Activated T-helper 17 cell treated with anti-CD3 and anti-CD28 coated beads, Interleukin-2, amount 50 U/mL, for 72 hours (primary cell): ENCODE measurements around the gene MAP7. TPM values are rescaled to one million over a fixed set of nuclear protein-coding genes. Genes with fewer than 3 reads are reported as not detected.
"Not testable (repeated sequence)": the region's sequence is repeated elsewhere in the genome, so short reads cannot be mapped to it uniquely, and the experiment has no call there.

Experiments
- ATAC-seq: fragments of 150-1000 bp; cut with Tn5 transposase; replicated peaks from 2 replicates; pipeline ENCODE4 v1.10.0; 2021; ENCODE audit warnings: mild to moderate bottlenecking, moderate library complexity
- H3K27ac Mint-ChIP-seq: one replicate; pipeline ENCODE4 v1.8.0; 2022; ENCODE audit warnings: mixed read lengths
- H3K27me3 Mint-ChIP-seq: one replicate; pipeline ENCODE4 v1.8.0; 2022; ENCODE audit warnings: mixed read lengths
- H3K36me3 Mint-ChIP-seq: one replicate; pipeline ENCODE4 v1.8.0; 2022; ENCODE audit warnings: low read depth, mild to moderate bottlenecking, mixed read lengths
- H3K4me1 Mint-ChIP-seq: one replicate; pipeline ENCODE4 v1.8.0; 2022; ENCODE audit warnings: mixed read lengths
- H3K4me3 Mint-ChIP-seq: one replicate; pipeline ENCODE4 v1.8.0; 2022; ENCODE audit warnings: mild to moderate bottlenecking, mixed read lengths
- H3K9me3 Mint-ChIP-seq: one replicate; pipeline ENCODE4 v1.8.0; 2022; ENCODE audit warnings: mixed read lengths
- total RNA-seq, 2 donors: library from RNA; stranded (reverse); gene quantifications; one replicate each; pipeline ENCODE4 v1.2.3, GENCODE V29; 2022

MAP7 gene
- total RNA-seq, 2 donors from 2014 or later: 0.76 to 1.2 TPM

DNA sequence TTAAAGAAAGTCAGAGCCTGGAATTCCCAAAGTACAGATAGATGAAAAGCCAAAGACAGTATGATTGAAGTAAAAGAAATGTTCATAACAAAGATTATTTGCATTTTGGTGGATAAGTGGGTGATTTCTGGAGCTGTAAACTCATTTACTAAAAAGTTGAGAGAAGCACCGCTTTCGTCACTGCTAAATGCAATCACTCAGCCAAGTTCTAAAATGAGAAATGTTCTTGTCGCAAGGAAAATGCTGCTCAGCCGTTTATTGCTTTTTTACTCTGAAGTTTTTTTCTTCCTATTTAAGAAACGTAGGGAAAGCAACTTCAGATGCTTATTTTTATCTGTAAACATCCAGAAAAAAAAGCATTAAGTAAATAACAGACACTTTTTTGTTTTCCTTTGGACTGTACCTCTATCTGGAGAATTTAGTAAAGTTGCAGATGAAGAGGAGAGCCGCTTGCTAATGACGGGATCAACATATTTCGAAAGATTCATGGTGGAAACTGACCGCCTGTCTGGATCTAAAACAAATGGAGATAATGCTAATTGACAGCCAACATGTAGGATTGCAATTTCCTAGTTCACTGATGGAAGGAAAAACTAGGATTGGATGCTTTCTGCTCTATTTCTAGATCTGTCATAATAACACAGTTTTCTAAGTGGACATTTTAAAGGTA, 166.8 kb downstream of the MAP7 start:
- no peak for ATAC-seq
- no peaks in the 10 kb centered on the region for H3K4me1 Mint-ChIP-seq
- no peaks in the 10 kb centered on the region for H3K36me3 Mint-ChIP-seq
- no peak overlapping the region for H3K27ac Mint-ChIP-seq
- H3K4me3 Mint-ChIP-seq: no peak overlapping the region
- H3K9me3 Mint-ChIP-seq: no peaks in the 10 kb centered on the region
- no peaks in the 10 kb centered on the region for H3K27me3 Mint-ChIP-seq

DNA sequence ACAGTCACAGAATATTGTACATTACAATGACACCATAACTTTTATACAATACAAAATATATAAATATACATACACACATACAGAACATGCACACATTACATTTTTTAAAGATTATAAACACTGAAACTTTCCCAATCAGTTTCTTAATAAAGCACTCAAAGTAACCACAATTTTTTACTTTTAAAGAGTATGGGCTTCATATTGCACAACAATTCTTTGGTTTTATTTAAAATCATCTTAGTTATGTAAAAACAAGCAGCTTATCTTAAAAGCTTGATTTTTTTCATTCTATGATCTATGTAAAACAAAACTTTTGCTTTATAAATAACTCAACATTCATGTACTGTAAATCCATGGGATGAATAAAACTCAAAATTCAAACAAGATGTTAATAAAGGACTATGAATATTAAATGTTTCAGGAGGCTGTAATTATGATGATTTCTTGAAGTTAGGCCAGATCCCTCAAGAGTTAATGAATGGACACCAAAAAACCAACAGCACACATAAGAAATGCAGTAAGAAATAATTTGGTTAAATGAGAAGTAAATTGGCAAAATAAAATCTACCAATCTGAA, 167.5 kb downstream of the MAP7 start:
- Mint-ChIP-seq H3K27me3 (no peaks in the 10 kb centered on the region), H3K9me3 (no peaks in the 10 kb centered on the region), H3K27ac (no peak overlapping the region), H3K36me3 (no peaks in the 10 kb centered on the region), H3K4me3 (no peak overlapping the region), H3K4me1 (no peaks in the 10 kb centered on the region)
- no peak for ATAC-seq

DNA sequence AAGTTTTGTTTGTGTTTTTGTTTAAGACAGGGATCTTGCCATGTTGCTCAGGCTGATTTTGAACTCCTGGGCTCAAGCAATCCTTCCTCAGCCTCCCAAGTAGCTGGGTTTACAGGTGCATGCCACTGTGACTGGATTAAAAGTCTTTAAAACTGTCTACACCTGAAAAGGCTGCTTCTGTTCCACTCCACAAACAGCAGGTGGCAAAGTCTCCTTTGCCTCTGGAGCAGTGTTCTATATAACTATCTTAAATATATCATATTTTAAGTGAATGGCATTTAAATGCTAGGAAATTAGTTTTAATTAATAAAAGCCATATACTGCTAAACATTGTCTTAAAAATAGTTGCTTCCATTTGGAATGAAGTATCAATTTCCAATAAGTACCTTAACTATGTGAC, 171.3 kb downstream of the MAP7 start:
- H3K9me3 Mint-ChIP-seq: no peaks in the 10 kb centered on the region
- H3K4me1 Mint-ChIP-seq: no peaks in the 10 kb centered on the region
- no peak for ATAC-seq
- no peaks in the 10 kb centered on the region for H3K36me3 Mint-ChIP-seq
- H3K27ac Mint-ChIP-seq: no peak overlapping the region
- peaks cover 13% of the 10 kb centered on the region for H3K27me3 Mint-ChIP-seq
- H3K4me3 Mint-ChIP-seq: no peak overlapping the region

DNA sequence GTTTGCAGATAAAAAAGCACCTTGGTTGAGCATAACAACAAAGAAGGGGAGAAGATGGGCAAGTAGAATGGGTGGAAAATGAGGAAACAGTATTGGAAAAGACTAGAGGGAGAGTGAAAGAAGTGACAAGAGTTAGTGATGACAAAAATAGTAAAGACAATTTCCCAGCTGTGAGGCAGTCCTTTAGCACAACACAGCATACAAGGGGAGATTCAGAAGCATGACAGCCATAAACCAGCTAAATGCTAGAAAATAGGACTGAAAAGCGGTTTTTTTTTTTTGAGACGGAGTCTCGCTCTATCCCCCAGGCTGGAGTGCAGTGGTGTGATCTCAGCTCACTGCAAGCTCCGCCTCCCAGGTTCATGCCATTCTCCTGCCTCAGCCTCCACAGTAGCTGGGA, 174.4 kb downstream of the MAP7 start:
- not testable (repeated sequence) for H3K9me3 Mint-ChIP-seq, H3K4me1 Mint-ChIP-seq

DNA sequence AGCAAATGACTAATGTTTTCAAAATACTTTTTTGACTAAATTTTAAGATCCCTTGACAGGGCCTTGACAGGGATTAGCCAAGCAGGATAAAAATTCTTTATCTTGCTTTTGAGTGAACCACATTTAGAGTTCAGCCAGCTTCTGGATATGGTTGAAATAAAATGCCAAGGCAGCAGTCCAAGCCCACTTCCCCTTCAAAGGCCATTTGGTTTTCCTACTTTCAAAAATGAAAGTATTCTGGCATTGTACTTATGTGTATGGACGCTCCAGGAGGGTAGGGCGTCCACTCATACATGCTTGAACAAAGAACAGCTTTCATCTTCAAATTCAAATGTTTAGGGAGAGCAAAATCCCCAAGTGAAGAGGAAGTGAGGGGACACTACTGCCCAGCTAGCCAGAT, 178.3 kb downstream of the MAP7 start:
- no peak for ATAC-seq
- peaks cover 19% of the 10 kb centered on the region for H3K27me3 Mint-ChIP-seq
- H3K36me3 Mint-ChIP-seq: no peaks in the 10 kb centered on the region
- H3K9me3 Mint-ChIP-seq: no peaks in the 10 kb centered on the region
- no peak overlapping the region for H3K27ac Mint-ChIP-seq
- H3K4me1 Mint-ChIP-seq: no peaks in the 10 kb centered on the region
- no peak overlapping the region for H3K4me3 Mint-ChIP-seq

More for the DNA sequence above, 174.4 kb downstream of the MAP7 start:
- H3K36me3 Mint-ChIP-seq, H3K27ac Mint-ChIP-seq, ATAC-seq, H3K4me3 Mint-ChIP-seq: not testable (repeated sequence)
- peaks cover 16% of the 10 kb centered on the region for H3K27me3 Mint-ChIP-seq

DNA sequence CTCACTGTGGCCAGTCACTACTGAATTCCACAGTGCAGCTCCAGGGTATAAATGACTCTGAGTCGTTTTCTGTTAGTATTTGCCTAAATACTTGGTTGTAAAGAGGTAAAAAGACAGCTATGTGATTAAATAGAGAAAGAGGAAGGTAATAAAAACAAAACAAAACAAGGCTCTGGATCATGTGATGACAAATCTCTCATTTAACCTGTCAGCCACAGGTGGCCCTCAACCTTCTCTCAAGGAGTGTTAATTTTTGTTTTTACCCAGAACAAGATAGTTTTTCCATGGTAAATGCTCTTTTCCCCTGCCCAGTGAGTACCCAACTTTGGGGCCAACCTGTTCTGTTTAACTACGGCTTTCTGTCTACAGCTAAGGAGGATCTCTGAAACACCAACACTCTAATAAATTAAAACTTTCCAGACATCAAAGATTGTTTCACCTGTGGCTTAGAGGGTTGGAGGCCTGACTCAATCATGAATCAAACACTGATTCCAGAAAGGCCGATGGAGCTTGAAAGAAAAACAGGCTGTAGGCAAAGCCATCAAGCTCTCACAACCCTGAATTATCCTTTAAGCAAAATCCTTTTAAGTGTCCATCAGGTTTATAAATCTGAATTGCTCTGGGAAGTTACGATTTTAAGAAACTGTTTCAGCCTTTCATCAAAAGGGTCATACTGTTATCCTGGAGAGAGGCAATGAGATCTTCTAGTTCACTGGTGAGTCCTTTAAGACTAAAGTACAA, 179.1 kb downstream of the MAP7 start:
- peaks cover 14% of the 10 kb centered on the region for H3K27me3 Mint-ChIP-seq
- H3K9me3 Mint-ChIP-seq: no peaks in the 10 kb centered on the region
- H3K36me3 Mint-ChIP-seq: no peaks in the 10 kb centered on the region
- H3K27ac Mint-ChIP-seq: no peak overlapping the region
- H3K4me1 Mint-ChIP-seq: no peaks in the 10 kb centered on the region
- no peak overlapping the region for H3K4me3 Mint-ChIP-seq
- no peak for ATAC-seq

DNA sequence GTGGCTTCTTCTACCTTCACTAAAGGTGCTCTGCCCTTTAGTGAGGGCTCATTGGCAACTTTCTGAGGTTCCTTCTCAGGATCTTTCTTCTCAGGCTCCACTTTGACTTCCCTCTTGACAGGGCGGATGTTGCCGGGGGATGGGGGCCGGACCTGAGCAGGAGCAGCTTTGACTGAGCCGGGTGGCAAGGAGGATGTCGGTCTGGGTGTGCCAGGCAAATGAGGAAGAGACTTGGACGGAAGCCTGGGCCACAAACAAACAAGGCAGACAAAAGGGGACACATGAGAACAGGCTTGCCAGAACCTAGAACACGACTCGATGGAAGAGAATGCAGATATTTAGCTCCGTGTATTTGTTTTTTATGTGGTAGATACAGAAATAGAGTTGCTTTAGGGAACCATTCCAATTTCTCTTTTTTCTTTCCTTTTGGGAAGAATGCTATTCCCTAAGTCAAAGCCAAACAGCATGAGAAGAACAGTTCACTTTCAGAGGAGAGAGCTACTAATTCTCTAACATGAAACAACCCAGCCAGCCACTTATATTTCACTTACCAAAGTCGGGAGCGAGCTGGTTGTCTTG, 184.4 kb downstream of the MAP7 start:
- ATAC-seq: peak; percentile 35

DNA sequence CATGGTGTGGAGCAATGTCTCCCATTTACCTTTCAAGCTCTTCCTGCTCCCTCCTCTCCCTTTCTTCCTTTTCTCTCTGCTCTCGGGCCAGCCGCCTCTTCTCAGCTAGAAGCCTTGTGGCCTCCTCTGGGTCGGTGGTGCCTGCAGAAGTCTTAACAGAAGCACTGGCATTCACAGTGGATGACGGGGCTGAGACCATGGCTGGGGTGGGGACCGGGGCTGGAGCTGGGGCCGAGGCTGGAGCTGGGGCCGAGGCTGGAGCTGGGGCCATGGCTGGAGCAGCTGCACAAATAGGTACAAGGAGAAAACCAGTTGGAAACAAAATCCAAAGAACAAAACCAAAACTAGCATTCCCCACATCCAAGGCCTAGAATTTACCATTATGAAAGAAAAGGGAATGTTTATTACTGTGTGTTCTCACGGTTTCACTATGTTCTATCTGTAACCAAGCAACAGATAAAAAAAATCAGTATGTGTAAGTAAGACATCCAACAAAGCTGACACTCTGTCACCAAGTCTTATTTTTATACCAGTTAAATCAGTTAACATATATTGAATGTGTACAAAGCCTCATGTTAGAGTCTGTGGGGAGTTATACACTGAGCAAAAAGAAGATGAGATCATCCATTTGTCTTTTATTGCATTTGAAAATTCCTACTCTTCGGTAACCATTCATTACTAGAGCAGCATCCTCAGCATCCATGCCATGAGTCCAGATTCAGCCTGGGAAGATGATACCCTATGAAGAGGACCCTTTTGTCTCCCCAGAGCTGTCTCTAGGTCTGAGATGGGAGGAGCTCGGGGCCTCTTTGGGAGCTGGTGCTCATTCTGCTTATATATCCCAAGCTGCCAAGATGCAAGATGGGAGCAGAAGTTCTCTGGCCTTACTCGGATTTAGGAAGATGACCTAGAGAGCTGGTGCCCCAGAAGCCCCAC, 187.5 kb downstream of the MAP7 start:
- Mint-ChIP-seq H3K4me3 (no peak overlapping the region), H3K27me3 (no peaks in the 10 kb centered on the region), H3K27ac (no peak overlapping the region), H3K4me1 (no peaks in the 10 kb centered on the region), H3K36me3 (no peaks in the 10 kb centered on the region), H3K9me3 (no peaks in the 10 kb centered on the region)
- no peak for ATAC-seq

More for the DNA sequence above, 184.4 kb downstream of the MAP7 start:
- Mint-ChIP-seq H3K36me3 (no peaks in the 10 kb centered on the region), H3K4me1 (no peaks in the 10 kb centered on the region), H3K27me3 (peaks cover 3% of the 10 kb centered on the region), H3K9me3 (no peaks in the 10 kb centered on the region), H3K4me3 (peak overlapping the region; percentile 29), H3K27ac (no peak overlapping the region)

DNA sequence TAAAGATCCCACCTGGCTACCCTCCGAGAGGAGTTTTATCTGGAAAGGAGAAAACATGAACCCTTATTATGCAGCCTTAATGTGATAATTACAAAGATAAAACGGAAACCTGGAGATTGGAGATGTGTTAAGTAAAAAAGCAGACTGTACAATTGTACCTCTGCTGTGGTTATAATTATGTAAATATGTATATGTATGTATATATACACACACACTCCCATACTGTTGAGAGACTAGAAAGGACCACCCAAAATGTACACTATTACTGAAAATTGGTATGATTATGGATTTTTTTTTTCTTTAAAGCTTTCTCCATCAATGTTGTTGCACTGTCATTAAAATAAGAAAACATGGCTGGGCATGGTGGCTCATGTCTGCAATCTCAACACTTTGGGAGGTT, 188.4 kb downstream of the MAP7 start:
- H3K27me3 Mint-ChIP-seq: no peaks in the 10 kb centered on the region
- no peak for ATAC-seq
- H3K4me1 Mint-ChIP-seq: no peaks in the 10 kb centered on the region
- H3K36me3 Mint-ChIP-seq: no peaks in the 10 kb centered on the region
- H3K27ac Mint-ChIP-seq: no peak overlapping the region
- H3K9me3 Mint-ChIP-seq: no peaks in the 10 kb centered on the region
- H3K4me3 Mint-ChIP-seq: no peak overlapping the region

DNA sequence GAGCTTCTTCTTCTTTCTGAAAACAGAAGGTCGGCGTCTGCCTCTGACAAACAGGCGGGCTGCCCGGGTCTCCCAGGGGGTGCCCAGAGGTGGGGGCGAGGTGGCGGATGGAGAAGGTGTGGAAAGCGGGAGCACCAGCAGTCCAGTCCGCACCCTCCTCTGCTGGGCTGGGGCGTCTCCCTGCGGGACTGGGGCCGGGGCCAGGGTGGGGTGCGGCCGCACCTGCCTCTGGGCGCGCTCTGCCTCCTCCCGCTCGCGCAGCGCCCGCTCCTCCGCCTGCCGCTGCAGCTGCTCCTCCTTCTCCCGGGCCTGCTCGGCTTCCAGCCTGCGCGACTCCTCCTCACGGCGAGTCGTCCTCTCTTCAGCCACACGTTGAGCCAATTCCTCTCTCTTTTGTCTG, 189.4 kb downstream of the MAP7 start:
- no peak overlapping the region for H3K4me3 Mint-ChIP-seq
- ATAC-seq: no peak
- no peaks in the 10 kb centered on the region for H3K9me3 Mint-ChIP-seq
- no peaks in the 10 kb centered on the region for H3K36me3 Mint-ChIP-seq
- no peaks in the 10 kb centered on the region for H3K4me1 Mint-ChIP-seq
- no peaks in the 10 kb centered on the region for H3K27me3 Mint-ChIP-seq
- H3K27ac Mint-ChIP-seq: no peak overlapping the region

DNA sequence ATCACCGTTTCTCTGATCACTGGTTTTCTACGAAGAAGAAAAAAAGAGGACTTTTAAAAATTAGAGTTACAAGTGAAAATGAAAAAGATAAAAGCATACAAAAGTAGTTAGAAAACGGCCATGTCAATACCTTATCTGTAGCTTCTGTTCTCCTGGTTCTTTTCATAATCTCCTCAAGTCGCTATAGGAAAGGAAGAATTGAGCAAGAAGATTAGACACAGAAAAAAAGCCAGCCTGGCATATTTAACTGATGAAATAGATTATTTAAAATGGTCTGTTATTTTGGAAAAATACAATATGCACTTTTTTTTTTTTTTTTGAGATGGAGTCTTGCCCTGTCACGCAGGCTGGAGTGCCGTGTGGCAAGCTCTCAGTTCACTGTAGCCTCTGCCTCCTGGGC, 190.4 kb downstream of the MAP7 start:
- H3K36me3 Mint-ChIP-seq: no peaks in the 10 kb centered on the region
- no peak overlapping the region for H3K4me3 Mint-ChIP-seq
- no peak overlapping the region for H3K27ac Mint-ChIP-seq
- H3K27me3 Mint-ChIP-seq: no peaks in the 10 kb centered on the region
- ATAC-seq: no peak
- no peaks in the 10 kb centered on the region for H3K4me1 Mint-ChIP-seq
- H3K9me3 Mint-ChIP-seq: no peaks in the 10 kb centered on the region

DNA sequence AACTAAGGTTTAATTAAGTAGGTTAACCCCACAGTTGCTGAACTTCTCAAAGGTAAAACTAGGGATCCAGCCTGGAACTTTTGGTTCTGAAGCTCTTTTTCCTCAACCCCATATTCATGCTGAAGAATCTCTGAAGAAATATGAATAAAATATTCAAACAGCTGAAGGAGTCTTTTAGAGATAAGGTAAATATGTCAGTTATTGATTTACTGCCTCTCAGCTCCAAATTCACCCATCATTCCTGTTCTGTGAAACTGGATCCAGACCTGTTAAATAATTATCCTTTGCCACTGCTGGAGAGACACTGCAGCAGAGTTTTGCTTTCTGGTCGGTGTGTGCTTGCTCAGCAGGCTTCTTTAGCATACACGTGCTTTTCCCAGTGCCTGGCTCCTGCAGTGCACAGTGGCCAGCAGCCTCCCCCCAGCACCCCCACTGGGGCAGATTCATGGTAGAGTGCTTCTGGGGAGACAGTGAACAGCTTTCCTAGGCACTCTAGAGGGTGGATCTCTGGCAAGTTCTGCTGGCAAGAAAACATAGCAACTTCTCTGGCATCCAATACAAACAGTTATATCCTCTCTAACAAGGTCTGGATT, 198.6 kb downstream of the MAP7 start:
- no peaks in the 10 kb centered on the region for H3K9me3 Mint-ChIP-seq
- no peaks in the 10 kb centered on the region for H3K27me3 Mint-ChIP-seq
- no peak for ATAC-seq
- H3K4me1 Mint-ChIP-seq: no peaks in the 10 kb centered on the region
- no peak overlapping the region for H3K4me3 Mint-ChIP-seq
- H3K27ac Mint-ChIP-seq: no peak overlapping the region
- H3K36me3 Mint-ChIP-seq: no peaks in the 10 kb centered on the region

DNA sequence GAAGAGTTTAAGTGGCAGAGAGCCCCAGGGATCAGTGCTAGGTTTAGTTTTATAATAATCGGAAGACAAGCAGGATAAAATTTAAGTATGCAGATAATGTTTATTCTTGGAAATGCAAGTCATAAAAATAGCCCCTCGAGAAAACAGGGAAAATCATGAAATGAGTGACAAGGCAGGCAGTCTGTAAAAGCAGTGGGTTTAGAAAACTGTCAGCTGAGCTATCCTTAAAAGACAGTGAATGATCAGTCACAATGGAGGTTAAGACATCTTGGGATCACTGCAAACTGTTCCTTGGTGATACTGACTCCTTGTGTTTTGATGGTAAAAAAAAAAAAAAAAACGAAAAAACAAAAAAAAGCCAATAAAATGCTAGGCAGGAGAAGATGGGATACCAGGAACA, 199.3 kb downstream of the MAP7 start:
- no peak for ATAC-seq
- Mint-ChIP-seq H3K36me3 (no peaks in the 10 kb centered on the region), H3K4me3 (no peak overlapping the region), H3K4me1 (no peaks in the 10 kb centered on the region), H3K9me3 (no peaks in the 10 kb centered on the region), H3K27ac (no peak overlapping the region), H3K27me3 (no peaks in the 10 kb centered on the region)

DNA sequence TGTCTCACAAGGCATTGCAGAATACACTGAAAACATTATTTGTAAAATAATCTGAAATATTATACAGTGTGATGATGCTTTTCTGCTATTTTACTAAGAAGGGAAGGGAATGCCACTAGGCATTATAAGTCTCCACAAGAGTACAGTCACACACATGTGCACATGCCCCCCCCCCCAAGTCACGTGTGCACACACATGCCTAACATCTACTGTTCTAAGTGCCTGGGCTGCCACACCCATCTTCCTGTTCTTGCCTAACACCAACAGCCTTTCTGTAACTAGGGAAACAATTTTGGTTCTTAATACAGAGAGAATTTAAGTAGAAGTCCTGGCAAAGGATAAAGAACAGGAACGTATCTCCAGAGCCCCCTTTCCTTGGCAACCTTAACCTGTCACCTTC, 202.4 kb downstream of the MAP7 start:
- H3K27ac Mint-ChIP-seq: no peak overlapping the region
- no peaks in the 10 kb centered on the region for H3K9me3 Mint-ChIP-seq
- no peak overlapping the region for H3K4me3 Mint-ChIP-seq
- no peaks in the 10 kb centered on the region for H3K4me1 Mint-ChIP-seq
- H3K27me3 Mint-ChIP-seq: no peaks in the 10 kb centered on the region
- no peaks in the 10 kb centered on the region for H3K36me3 Mint-ChIP-seq
- ATAC-seq: no peak
